ENCODE results near the gene RPS6KA1. TPM values are rescaled to one million over a fixed set of nuclear protein-coding genes. Genes with fewer than 3 reads are reported as not detected.
A peak's percentile ranks its signal among the peaks of the same experiment; 100 is the strongest.

Gene RPS6KA1
- 10 to 100 TPM; 14.9 to 24.2 TPM for total RNA-seq
- polyA plus RNA-seq (ENCODE audit: insufficient read depth, low read depth, low replicate concordance) = 15.6 TPM
- long read RNA-seq, donor 1, partial matches to known transcripts = 0 of 4 reads
- long read RNA-seq, donor 1, other reads (novel, unspliced or antisense) = 0 of 4 reads
- long read RNA-seq, donor 2, transcript RPS6KA1-204 (22 exons, 3,186 nt) = major isoform, 5 of 5 reads
- long read RNA-seq, donor 2, partial matches to known transcripts = 0 of 5 reads
- long read RNA-seq, donor 2, other reads (novel, unspliced or antisense) = 0 of 5 reads

DNA sequence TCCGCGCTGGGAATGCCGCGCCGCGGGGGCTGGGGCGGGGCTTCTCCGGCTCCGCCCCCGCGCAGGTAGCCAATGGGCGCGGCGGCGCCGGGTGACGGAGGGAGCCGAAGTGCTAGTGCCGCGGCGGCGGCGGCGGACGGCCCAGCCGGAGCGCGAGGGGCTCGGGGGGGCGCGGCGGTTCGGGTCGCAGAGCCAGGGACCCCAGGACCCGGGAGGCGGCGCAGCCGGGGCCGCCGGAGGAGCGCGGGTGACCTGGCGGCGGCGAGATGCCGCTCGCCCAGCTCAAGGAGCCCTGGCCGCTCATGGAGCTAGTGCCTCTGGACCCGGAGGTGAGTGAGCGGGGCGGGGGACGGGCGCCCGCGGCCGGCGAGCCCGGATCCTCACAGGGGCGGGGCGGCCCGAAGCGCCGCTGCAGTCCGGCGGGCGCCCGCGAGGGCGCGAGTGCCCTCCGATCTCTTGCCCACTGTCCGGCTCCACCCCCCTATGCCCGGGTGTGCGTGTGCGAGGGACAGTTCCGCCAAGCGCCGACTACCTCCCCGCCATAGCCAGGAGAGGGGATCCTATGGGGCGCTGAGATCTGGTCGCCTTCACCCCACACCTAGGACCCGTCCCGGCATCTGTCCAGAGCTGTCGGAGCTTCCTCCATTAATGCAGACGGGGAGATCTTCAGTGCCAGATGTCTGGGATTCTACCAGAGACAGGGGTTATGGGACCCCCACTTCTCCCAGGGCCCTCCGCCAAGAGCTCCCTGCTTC lies at the start of gene RPS6KA1:
Gene RPS6KA1, plus strand, starts transcription at position 107 of the 755 bp plus-strand sequence. Its CDS starts 160 bp downstream, at position 267.
- no peak for TF ChIP-seq POLR2A (IDR thresholded peaks at IDR 0.05)
- TF ChIP-seq, protein P1, sequence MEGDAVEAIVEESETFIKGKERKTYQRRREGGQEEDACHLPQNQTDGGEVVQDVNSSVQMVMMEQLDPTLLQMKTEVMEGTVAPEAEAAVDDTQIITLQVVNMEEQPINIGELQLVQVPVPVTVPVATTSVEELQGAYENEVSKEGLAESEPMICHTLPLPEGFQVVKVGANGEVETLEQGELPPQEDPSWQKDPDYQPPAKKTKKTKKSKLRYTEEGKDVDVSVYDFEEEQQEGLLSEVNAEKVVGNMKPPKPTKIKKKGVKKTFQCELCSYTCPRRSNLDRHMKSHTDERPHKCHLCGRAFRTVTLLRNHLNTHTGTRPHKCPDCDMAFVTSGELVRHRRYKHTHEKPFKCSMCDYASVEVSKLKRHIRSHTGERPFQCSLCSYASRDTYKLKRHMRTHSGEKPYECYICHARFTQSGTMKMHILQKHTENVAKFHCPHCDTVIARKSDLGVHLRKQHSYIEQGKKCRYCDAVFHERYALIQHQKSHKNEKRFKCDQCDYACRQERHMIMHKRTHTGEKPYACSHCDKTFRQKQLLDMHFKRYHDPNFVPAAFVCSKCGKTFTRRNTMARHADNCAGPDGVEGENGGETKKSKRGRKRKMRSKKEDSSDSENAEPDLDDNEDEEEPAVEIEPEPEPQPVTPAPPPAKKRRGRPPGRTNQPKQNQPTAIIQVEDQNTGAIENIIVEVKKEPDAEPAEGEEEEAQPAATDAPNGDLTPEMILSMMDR (IDR thresholded peaks at IDR 0.05) = no peak
- Histone ChIP-seq H3K4me1 (peaks cover 12% of the 10 kb centered on the region), H3K27me3 (no peaks in the 10 kb centered on the region), H3K36me3 (ENCODE audit: low read depth, missing control alignments) (no peaks in the 10 kb centered on the region), H3K9me3 (no peaks in the 10 kb centered on the region), H3K4me3 (peak within 1 kb of the TSS; percentile 57 to 66), H3K27ac (no peak within 1 kb of the TSS)
- DNase-seq = peak; percentile 77
- intact Hi-C loops (cut with DNase I; ENCODE audit: low total_unique reads) = no loop called here
- 2% methylated on average over 31 of the region's 86 CpGs; no CpG with 5 or more reads in 1 of the 2 donors for WGBS, 2 donors

DNA sequence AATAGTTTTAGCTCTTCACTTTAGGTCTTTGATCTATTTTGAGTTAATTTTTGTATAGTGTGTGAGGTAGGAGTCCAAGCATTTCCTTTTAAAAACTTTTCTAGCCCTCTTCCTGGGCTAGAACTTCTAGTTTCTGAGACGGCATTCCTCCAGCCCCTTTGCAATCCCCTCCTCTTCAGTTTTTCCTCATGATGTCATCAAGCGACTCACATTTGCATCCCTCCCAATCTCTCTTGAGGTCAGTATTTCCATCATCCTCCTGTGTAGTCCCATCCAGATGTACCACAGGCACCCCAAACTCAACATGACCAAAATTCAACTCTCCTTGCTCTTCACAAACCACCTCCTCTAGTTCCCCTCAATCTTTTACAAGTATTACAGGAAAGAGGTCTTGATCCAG lies 46.6 kb upstream of the RPS6KA1 start:
- H3K36me3 ChIP-seq (ENCODE audit: low read depth, missing control alignments) = no peaks in the 10 kb centered on the region
- TF ChIP-seq POLR2A (IDR thresholded peaks at IDR 0.05) = no peak
- TF ChIP-seq, protein P1 (IDR thresholded peaks at IDR 0.05) = no peak
- no peaks in the 10 kb centered on the region for H3K4me1 ChIP-seq
- intact Hi-C loops (cut with DNase I; ENCODE audit: low total_unique reads) = no loop called here
- no peak for DNase-seq
- no peaks in the 10 kb centered on the region for H3K9me3 ChIP-seq
- no peak overlapping the region for H3K4me3 ChIP-seq
- 89 to 91% methylated on average over 2 of the region's 2 CpGs for WGBS, 2 donors
- H3K27ac ChIP-seq = no peak overlapping the region
- no peaks in the 10 kb centered on the region for H3K27me3 ChIP-seq

DNA sequence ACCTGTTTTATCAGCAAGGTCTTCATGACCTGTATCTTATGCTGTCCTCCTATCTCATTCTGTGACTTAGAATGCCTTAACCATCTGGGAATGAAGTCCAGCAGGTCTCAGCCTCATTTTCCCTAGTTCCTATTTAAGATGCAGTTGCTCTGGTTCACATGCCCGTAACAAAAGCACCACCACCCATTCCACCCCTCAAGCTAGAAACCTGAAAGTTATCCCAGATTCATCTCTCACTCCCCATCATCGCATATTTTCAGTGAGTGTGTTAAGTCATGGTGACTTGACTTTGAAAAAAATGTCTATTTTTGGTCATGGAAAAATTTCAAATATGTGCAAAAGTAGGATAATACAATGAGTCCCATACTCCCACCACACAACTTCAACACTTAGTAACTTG lies 45.6 kb upstream of the RPS6KA1 start:
- Histone ChIP-seq H3K4me3 (no peak overlapping the region), H3K9me3 (no peaks in the 10 kb centered on the region), H3K4me1 (no peaks in the 10 kb centered on the region), H3K27me3 (no peaks in the 10 kb centered on the region), H3K27ac (no peak overlapping the region), H3K36me3 (ENCODE audit: low read depth, missing control alignments) (no peaks in the 10 kb centered on the region)
- DNase-seq = no peak
- 43 to 57% methylated on average over 2 of the region's 2 CpGs for WGBS, 2 donors
- intact Hi-C loops (cut with DNase I; ENCODE audit: low total_unique reads) = no loop called here
- no peak for TF ChIP-seq POLR2A (IDR thresholded peaks at IDR 0.05)
- TF ChIP-seq, protein P1 (IDR thresholded peaks at IDR 0.05) = no peak

GRCh38 chr1:26490155-26490554 lies 39.4 kb upstream of the RPS6KA1 start:
- Histone ChIP-seq H3K4me1 (no peaks in the 10 kb centered on the region), H3K27me3 (no peaks in the 10 kb centered on the region), H3K36me3 (ENCODE audit: low read depth, missing control alignments) (no peaks in the 10 kb centered on the region), H3K27ac (no peak overlapping the region), H3K9me3 (no peaks in the 10 kb centered on the region), H3K4me3 (no peak overlapping the region)
- intact Hi-C loops (cut with DNase I; ENCODE audit: low total_unique reads) = no loop called here
- TF ChIP-seq POLR2A (IDR thresholded peaks at IDR 0.05) = no peak
- TF ChIP-seq, protein P1 (IDR thresholded peaks at IDR 0.05) = no peak
- no peak for DNase-seq
- WGBS, 2 donors = 64 to 87% methylated on average over 3 to 4 of the region's 4 CpGs

Data from testis (tissue), 5 donors.